ENCODE results near the gene ENTPD6. TPM values are rescaled to one million over a fixed set of nuclear protein-coding genes. Genes with fewer than 3 reads are reported as not detected.

ENTPD6 gene
- total RNA-seq (29.5 TPM), polyA plus RNA-seq (ENCODE audit: insufficient read depth in 1 of 8, insufficient read length in 8 of 8, low replicate concordance in 1 of 8) (10 to 100 TPM; 29.9 to 44.3 (median 34.2) TPM)
- long read RNA-seq, donor 1, partial matches to known transcripts, result 0 of 1 reads
- long read RNA-seq, donor 1, other reads (novel, unspliced or antisense), result 0 of 1 reads
- long read RNA-seq, donor 2, result 0 reads
- long read RNA-seq, donor 3, transcript ENTPD6-201 (14 exons, 2,708 nt), result major isoform, 5 of 6 reads
- long read RNA-seq, donor 3, partial matches to known transcripts, result 0 of 6 reads
- long read RNA-seq, donor 3, other reads (novel, unspliced or antisense), result 0 of 6 reads
- long read RNA-seq, donor 4, partial matches to known transcripts, result 0 of 1 reads
- long read RNA-seq, donor 4, other reads (novel, unspliced or antisense), result 0 of 1 reads
- long read RNA-seq, donor 5, partial matches to known transcripts, result 5 of 11 reads
- long read RNA-seq, donor 5, other reads (novel, unspliced or antisense), result 0 of 11 reads
- long read RNA-seq, donor 6, transcript ENTPD6-203 (15 exons, 2,750 nt), result minor isoform, 5 of 19 reads
- long read RNA-seq, donor 6, transcript ENTPD6-201 (14 exons, 2,708 nt), result major isoform, 6 of 19 reads
- long read RNA-seq, donor 6, partial matches to known transcripts, result 5 of 19 reads
- long read RNA-seq, donor 6, other reads (novel, unspliced or antisense), result 0 of 19 reads
- long read RNA-seq, donor 7, transcript ENTPD6-201 (14 exons, 2,708 nt), result major isoform, 5 of 12 reads
- long read RNA-seq, donor 7, partial matches to known transcripts, result 7 of 12 reads
- long read RNA-seq, donor 7, other reads (novel, unspliced or antisense), result 0 of 12 reads
- long read RNA-seq, donor 8, partial matches to known transcripts, result 5 of 5 reads
- long read RNA-seq, donor 8, other reads (novel, unspliced or antisense), result 0 of 5 reads
- long read RNA-seq, donor 9, partial matches to known transcripts, result 0 of 1 reads
- long read RNA-seq, donor 9, other reads (novel, unspliced or antisense), result 0 of 1 reads
- long read RNA-seq, donor 10, partial matches to known transcripts, result 6 of 11 reads
- long read RNA-seq, donor 10, other reads (novel, unspliced or antisense), result 0 of 11 reads
- long read RNA-seq, donor 11, partial matches to known transcripts, result 6 of 8 reads
- long read RNA-seq, donor 11, other reads (novel, unspliced or antisense), result 0 of 8 reads

DNA sequence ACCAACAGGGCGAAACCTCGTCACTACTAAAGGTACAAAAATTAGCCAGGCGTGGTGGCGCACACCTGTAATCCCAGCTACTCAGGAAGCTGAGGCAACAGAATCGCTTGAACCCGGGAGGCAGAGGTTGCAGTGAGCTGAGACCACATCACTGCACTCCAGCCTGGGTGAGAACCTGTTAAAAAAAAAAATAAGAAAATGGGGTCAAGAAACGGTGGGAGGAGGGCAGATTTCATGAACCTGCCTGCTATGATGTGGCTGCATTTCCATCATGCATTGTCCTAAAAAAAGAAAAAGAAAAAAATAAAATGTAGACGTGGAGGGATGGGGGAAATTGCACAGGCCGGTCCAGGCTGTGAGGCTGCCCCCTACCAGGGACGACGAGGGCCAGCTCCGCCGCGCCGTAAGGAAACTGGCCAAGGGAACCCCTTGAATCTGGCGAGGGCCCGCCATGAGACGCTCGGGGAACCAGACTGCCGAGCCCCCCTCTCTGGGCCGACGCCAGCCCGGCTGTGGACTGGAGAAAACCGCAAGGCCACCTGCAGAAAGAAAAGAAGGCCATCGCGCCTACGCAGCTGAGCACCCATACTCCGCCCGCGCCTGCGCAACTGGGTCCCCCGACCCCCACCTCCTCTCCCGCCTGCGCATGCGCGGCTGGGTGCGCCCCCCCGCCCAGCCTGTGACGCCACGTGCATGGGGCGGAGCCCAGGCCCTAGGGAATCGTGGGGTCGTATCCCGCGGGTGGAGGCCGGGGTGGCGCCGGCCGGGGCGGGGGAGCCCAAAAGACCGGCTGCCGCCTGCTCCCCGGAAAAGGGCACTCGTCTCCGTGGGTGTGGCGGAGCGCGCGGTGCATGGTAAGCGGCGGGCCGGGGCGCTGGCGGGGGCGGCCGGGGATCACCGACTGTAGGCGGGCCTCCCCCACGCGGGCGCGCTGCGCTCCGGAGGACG lies at the start of gene ENTPD6:
ENTPD6 (plus strand) TSS at position 699 of the 948 bp plus-strand sequence. CDS start 10,825 bp downstream, outside the sequence.
- Histone ChIP-seq H3K4me1 (ENCODE audit: control insufficient read depth, insufficient read depth, low read length) (peaks cover 22% of the 10 kb centered on the region), H3K27me3 (ENCODE audit: control insufficient read depth, insufficient read depth, low read length) (peaks cover 8% of the 10 kb centered on the region), H3K36me3 (ENCODE audit: control insufficient read depth, insufficient read depth, low read length) (no peaks in the 10 kb centered on the region), H3K27ac (ENCODE audit: low read length) (peak within 1 kb of the TSS; percentile 76), H3K9me3 (replicated peaks; ENCODE audit: control insufficient read depth, low read depth, low read length) (no peaks in the 10 kb centered on the region), H3K4me3 (ENCODE audit: low read length) (peak within 1 kb of the TSS; percentile 92)
- DNase-seq, result peak; percentile 95
- 7% methylated on average over 75 of the region's 75 CpGs for WGBS (ENCODE audit: insufficient coverage)

DNA sequence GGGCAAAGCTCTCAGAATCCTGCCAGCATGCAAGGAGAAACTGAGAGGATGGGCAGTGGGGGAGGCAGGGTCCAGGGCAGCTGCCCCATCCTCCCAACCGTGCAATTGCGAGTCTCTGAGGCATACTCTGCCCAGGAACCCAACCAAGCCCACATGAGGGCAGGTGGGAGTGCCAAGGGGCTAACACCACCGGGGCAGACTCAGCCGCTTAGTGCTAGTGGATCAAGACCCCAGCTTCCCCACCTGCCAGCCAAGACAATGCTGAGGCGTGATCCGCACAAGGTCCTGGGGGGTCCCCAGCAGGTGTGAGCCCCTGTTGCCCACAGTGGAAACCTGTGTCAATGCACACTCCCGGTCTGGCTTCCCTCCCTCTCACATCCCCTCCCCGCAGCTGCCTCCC lies 48.5 kb upstream of the ENTPD6 start:
- no peak for DNase-seq
- 84% methylated on average over 8 of the region's 8 CpGs for WGBS (ENCODE audit: insufficient coverage)
- no peak overlapping the region for H3K27ac ChIP-seq (ENCODE audit: low read length)
- H3K36me3 ChIP-seq (ENCODE audit: control insufficient read depth, insufficient read depth, low read length), result no peaks in the 10 kb centered on the region
- peaks cover 16% of the 10 kb centered on the region for H3K4me1 ChIP-seq (ENCODE audit: control insufficient read depth, insufficient read depth, low read length)
- no peaks in the 10 kb centered on the region for H3K9me3 ChIP-seq (replicated peaks; ENCODE audit: control insufficient read depth, low read depth, low read length)
- H3K4me3 ChIP-seq (ENCODE audit: low read length), result no peak overlapping the region
- peaks cover 39% of the 10 kb centered on the region for H3K27me3 ChIP-seq (ENCODE audit: control insufficient read depth, insufficient read depth, low read length)

DNA sequence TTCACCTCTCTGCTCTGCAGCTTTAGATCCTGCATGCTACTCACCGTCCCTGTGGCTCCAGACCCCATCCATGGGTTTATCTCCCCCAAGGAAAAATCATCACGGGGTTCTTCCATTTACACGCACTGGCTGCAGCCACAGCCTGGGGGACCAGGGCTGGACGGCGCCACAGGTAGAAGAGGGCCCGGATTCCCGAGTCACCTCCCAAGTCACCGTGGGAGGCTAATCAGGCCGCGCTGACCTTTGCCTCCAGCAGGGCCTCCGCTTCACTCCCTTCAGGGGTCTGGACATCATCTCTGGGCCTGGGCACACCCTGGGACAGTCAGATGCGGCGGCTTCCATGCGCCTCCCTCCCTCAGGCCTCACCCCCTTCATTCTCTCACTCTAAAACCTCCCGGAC lies 47.8 kb upstream of the ENTPD6 start:
- peaks cover 34% of the 10 kb centered on the region for H3K27me3 ChIP-seq (ENCODE audit: control insufficient read depth, insufficient read depth, low read length)
- H3K36me3 ChIP-seq (ENCODE audit: control insufficient read depth, insufficient read depth, low read length), result no peaks in the 10 kb centered on the region
- no peaks in the 10 kb centered on the region for H3K9me3 ChIP-seq (replicated peaks; ENCODE audit: control insufficient read depth, low read depth, low read length)

GRCh38 chr20:25148181-25148981 lies 47.1 kb upstream of the ENTPD6 start:
- Histone ChIP-seq H3K4me3 (ENCODE audit: low read length) (no peak overlapping the region), H3K36me3 (ENCODE audit: control insufficient read depth, insufficient read depth, low read length) (no peaks in the 10 kb centered on the region), H3K9me3 (replicated peaks; ENCODE audit: control insufficient read depth, low read depth, low read length) (no peaks in the 10 kb centered on the region), H3K27ac (ENCODE audit: low read length) (no peak overlapping the region), H3K27me3 (ENCODE audit: control insufficient read depth, insufficient read depth, low read length) (peaks cover 34% of the 10 kb centered on the region), H3K4me1 (ENCODE audit: control insufficient read depth, insufficient read depth, low read length) (peaks cover 16% of the 10 kb centered on the region)
- peak; percentile 71 for DNase-seq
- WGBS (ENCODE audit: insufficient coverage), result 3% methylated on average over 58 of the region's 61 CpGs

More for the DNA sequence above, 47.8 kb upstream of the ENTPD6 start:
- Histone ChIP-seq H3K4me3 (ENCODE audit: low read length) (no peak overlapping the region), H3K27ac (ENCODE audit: low read length) (no peak overlapping the region), H3K4me1 (ENCODE audit: control insufficient read depth, insufficient read depth, low read length) (peaks cover 16% of the 10 kb centered on the region)
- 73% methylated on average over 11 of the region's 15 CpGs for WGBS (ENCODE audit: insufficient coverage)
- DNase-seq, result no peak

DNA sequence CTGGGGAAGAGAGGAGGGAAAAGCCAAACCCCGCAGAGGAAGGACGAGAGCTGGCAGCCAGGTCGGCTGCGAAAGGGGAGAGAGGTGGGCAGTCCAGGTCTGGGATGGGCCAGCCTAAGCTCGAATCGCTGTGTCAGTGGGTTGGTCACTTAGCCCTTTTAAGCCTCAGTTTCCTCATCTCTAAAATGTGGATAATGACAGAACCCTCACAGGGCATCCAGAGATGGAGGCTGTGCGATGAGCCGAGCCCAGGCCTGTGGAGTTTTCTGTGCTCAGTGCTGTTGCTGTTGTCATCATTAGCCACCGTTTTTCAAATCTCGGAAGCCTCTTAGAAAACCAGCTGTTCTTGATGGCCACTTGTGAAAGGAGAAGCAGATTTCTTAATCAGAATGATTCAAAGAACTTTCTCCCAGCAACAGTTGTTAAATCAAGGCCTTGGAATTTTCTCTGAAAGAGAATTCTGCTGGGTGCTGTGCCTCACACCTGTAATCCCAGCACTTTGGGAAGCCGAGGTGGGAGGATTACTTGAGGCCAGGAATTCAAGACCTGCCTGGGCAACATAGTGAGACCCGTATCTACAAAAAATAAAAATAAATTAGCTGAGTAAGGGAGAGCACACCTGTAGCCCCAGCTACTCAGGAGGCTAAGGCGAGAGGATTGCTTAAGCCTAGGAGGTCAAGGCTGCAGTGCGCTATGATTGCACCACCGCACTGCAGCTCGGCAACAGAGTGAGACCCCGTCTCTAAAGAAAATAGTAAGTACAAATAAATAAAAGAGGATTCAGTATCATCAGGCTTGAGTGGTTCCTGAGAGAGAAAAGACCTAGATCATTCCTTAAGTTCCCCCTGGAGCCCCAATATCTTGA lies 46.3 kb upstream of the ENTPD6 start:
- no peak for DNase-seq
- H3K9me3 ChIP-seq (replicated peaks; ENCODE audit: control insufficient read depth, low read depth, low read length), result no peaks in the 10 kb centered on the region
- H3K36me3 ChIP-seq (ENCODE audit: control insufficient read depth, insufficient read depth, low read length), result no peaks in the 10 kb centered on the region
- no peak overlapping the region for H3K4me3 ChIP-seq (ENCODE audit: low read length)
- peaks cover 34% of the 10 kb centered on the region for H3K27me3 ChIP-seq (ENCODE audit: control insufficient read depth, insufficient read depth, low read length)
- peaks cover 16% of the 10 kb centered on the region for H3K4me1 ChIP-seq (ENCODE audit: control insufficient read depth, insufficient read depth, low read length)
- H3K27ac ChIP-seq (ENCODE audit: low read length), result no peak overlapping the region
- WGBS (ENCODE audit: insufficient coverage), result 35% methylated on average over 5 of the region's 17 CpGs

GRCh38 chr20:25150016-25150415 lies 45.5 kb upstream of the ENTPD6 start:
- peaks cover 34% of the 10 kb centered on the region for H3K27me3 ChIP-seq (ENCODE audit: control insufficient read depth, insufficient read depth, low read length)
- H3K4me3 ChIP-seq (ENCODE audit: low read length), result no peak overlapping the region
- peak; percentile 32 for DNase-seq

GRCh38 chr20:25158043-25158442 lies 37.5 kb upstream of the ENTPD6 start:
- H3K9me3 ChIP-seq (replicated peaks; ENCODE audit: control insufficient read depth, low read depth, low read length), result no peaks in the 10 kb centered on the region

More at GRCh38 chr20:25150016-25150415, 45.5 kb upstream of the ENTPD6 start:
- WGBS (ENCODE audit: insufficient coverage), result 58% methylated on average over 5 of the region's 6 CpGs
- Histone ChIP-seq H3K36me3 (ENCODE audit: control insufficient read depth, insufficient read depth, low read length) (no peaks in the 10 kb centered on the region), H3K4me1 (ENCODE audit: control insufficient read depth, insufficient read depth, low read length) (peaks cover 16% of the 10 kb centered on the region), H3K27ac (ENCODE audit: low read length) (no peak overlapping the region), H3K9me3 (replicated peaks; ENCODE audit: control insufficient read depth, low read depth, low read length) (no peaks in the 10 kb centered on the region)

DNA sequence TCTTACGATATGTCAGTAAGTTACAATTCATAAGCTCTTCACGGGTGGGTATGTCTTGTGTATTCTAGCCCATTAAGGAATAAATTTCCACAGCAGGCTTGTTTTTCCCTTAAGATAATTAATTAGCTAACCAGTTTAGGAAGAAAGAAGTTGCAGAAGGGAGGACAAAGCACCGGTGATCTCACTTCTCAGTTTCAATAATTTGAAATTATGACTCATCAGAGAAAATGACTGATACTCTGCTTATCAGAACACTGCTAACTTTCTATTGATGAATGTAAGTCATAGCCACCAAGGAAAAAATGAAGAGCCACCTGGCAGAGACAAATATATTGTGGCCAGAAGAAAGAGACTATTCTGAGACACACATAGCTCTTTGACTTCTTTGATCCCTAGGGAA lies 35.0 kb upstream of the ENTPD6 start:
- H3K27me3 ChIP-seq (ENCODE audit: control insufficient read depth, insufficient read depth, low read length), result no peaks in the 10 kb centered on the region
- no peak for DNase-seq
- WGBS (ENCODE audit: insufficient coverage), result no CpG with 5 or more reads among the region's 3 CpGs
- no peak overlapping the region for H3K4me3 ChIP-seq (ENCODE audit: low read length)
- H3K36me3 ChIP-seq (ENCODE audit: control insufficient read depth, insufficient read depth, low read length), result no peaks in the 10 kb centered on the region
- no peaks in the 10 kb centered on the region for H3K9me3 ChIP-seq (replicated peaks; ENCODE audit: control insufficient read depth, low read depth, low read length)
- no peak overlapping the region for H3K27ac ChIP-seq (ENCODE audit: low read length)
- H3K4me1 ChIP-seq (ENCODE audit: control insufficient read depth, insufficient read depth, low read length), result no peaks in the 10 kb centered on the region

More at GRCh38 chr20:25158043-25158442, 37.5 kb upstream of the ENTPD6 start:
- no peaks in the 10 kb centered on the region for H3K4me1 ChIP-seq (ENCODE audit: control insufficient read depth, insufficient read depth, low read length)
- no peaks in the 10 kb centered on the region for H3K36me3 ChIP-seq (ENCODE audit: control insufficient read depth, insufficient read depth, low read length)
- WGBS (ENCODE audit: insufficient coverage), result no CpG with 5 or more reads among the region's 1 CpG
- DNase-seq, result no peak
- H3K4me3 ChIP-seq (ENCODE audit: low read length), result no peak overlapping the region
- no peaks in the 10 kb centered on the region for H3K27me3 ChIP-seq (ENCODE audit: control insufficient read depth, insufficient read depth, low read length)
- H3K27ac ChIP-seq (ENCODE audit: low read length), result no peak overlapping the region
